ENCODE results near the gene FHIT. TPM values are rescaled to one million over a fixed set of nuclear protein-coding genes. Genes with fewer than 3 reads are reported as not detected.

Gene FHIT
- total RNA-seq, 4 donors from 2014 or later, result 3.2 to 10.9 (median 6.4) TPM

- TF ChIP-seq CTCF (IDR thresholded peaks at IDR 0.05), result no peak
- ATAC-seq (ENCODE audit: low FRiP score) (no peak), DNase-seq (ENCODE audit: low spot score) (no peak)
Observed at GRCh38 chr3:60746695-60747416, 504.4 kb downstream of the FHIT start.

GRCh38 chr3:60746043-60746638 is 505.1 kb downstream of the FHIT start:
- DNase-seq (ENCODE audit: low spot score), result no peak
- ATAC-seq (ENCODE audit: low FRiP score), result no peak
- no peak for TF ChIP-seq CTCF (IDR thresholded peaks at IDR 0.05)

- no peak for TF ChIP-seq CTCF (IDR thresholded peaks at IDR 0.05)
- no peak for ATAC-seq (ENCODE audit: low FRiP score)
Observed at GRCh38 chr3:60743631-60744164, 507.6 kb downstream of the FHIT start.

GRCh38 chr3:60742606-60743145 is 508.6 kb downstream of the FHIT start:
- DNase-seq (ENCODE audit: low spot score) (no peak), ATAC-seq (ENCODE audit: low FRiP score) (no peak)
- no peak for TF ChIP-seq CTCF (IDR thresholded peaks at IDR 0.05)

More at GRCh38 chr3:60743631-60744164, 507.6 kb downstream of the FHIT start:
- DNase-seq (ENCODE audit: low spot score), result no peak

- DNase-seq (ENCODE audit: low spot score) (no peak), ATAC-seq (ENCODE audit: low FRiP score) (no peak)
- TF ChIP-seq CTCF (IDR thresholded peaks at IDR 0.05), result no peak
Observed at GRCh38 chr3:60737633-60738399, 513.4 kb downstream of the FHIT start.

- ATAC-seq (ENCODE audit: low FRiP score) (no peak), DNase-seq (ENCODE audit: low spot score) (no peak)
- TF ChIP-seq CTCF (IDR thresholded peaks at IDR 0.05), result no peak
Observed at GRCh38 chr3:60730371-60730770, 520.9 kb downstream of the FHIT start.

Data from omental fat pad (tissue), 4 donors.